ENCODE data around the gene ZDHHC11.
"Not testable (repeated sequence)": the region's sequence is repeated elsewhere in the genome, so short reads cannot be mapped to it uniquely, and the experiment has no call there.

Gene ZDHHC11

GRCh38 chr5:856531-857425 lies 6.0 kb upstream of the ZDHHC11 start:
- DNase-seq, result no peak

DNA sequence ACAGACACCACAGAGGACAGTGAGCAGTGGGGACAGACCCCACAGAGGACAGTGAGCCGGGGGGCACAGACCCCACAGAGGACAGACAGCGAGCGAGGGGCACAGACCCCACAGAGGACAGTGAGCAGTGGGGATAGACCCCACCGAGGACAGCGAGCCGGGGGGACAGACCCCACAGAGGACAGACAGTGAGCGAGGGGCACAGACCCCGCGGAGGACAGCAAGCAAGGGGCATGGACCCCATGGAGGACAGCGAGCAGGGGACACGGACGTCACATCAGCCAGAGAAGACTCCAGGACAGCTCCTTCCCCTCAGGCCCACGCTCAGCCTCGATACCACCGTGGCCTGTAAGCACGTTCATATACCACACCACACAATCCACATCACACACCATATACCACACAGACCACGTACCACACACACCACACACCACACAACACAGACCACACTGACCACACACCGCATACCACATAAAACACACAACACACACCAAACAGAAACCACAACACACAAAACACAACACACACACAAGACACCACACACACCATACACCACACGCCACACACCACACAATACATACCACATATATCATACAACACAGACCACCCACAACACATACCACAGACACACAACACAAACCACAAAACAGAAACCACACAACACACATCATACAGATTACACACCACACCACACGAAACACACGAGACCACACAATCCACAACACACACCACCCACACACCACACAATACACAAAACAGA lies 5.2 kb upstream of the ZDHHC11 start:
- peak; percentile 24 for DNase-seq

GRCh38 chr5:854966-855743 lies 4.4 kb upstream of the ZDHHC11 start:
- no peak for DNase-seq

- DNase-seq, result no peak
Measured at GRCh38 chr5:854217-854616, 3.4 kb upstream of the ZDHHC11 start.

DNA sequence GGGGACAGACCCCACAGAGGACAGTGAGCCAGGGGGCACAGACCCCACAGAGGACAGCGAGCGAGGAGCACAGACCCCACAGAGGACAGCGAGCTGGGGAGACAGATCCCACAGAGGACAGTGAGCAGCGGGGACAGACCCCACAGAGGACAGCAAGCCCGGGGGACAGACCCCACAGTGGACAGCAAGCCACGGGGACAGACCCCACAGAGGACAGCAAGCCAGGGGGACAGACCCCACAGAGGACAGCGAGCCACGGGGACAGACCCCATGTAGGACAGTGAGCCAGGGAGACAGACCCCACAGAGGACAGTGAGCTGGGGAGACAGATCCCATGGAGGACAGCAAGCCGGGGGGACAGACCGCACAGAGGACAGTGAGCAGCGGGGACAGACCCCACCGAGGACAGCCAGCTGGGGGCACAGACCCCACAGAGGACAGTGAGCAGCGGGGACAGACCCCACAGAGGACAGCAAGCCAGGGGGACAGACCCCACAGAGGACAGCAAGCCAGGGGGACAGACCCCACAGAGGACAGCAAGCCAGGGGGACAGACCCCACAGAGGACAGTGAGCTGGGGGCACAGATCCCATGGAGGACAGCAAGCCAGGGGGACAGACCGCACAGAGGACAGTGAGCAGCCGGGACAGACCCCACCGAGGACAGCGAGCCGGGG lies 2.8 kb upstream of the ZDHHC11 start:
- DNase-seq, result not testable (repeated sequence)

DNA sequence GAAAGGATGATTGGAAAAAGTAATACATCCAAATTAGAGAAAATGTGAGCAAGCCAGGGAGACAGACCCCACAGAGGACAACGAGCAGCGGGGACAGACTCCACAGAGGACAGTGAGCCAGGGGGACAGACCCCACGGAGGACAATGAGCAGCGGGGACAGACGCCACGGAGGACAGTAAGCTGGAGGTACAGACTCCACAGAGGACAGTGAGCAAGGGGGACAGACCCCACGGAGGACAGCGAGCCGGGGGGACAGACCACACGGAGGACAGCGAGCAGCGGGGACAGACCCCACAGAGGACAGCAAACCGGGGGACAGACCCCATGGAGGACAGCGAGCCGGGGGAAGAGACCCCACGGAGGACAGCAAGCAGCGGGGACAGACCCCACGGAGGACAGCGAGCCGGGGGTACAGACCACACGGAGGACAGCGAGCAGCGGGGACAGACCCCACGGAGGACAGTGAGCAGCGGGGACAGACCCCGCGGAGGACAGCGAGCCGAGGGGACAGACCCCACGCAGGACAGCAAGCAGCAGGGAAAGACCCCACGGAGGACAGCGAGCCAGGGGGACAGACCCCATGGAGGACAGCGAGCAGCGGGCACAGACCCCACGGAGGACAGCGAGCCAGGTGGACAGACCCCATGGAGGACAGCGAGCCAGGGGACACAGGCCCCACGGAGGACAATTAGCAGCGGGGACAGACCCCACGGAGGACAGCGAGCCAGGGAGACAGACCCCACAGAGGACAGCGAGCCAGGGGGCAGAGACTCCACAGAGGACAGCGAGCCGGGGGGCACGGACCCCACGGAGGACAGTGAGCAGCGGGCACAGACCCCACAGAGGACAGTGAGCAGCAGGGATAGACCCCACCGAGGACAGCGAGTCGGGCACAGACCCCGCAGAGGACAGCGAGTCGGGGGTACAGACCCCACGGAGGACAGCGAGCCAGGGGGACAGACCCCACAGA lies 1.9 kb upstream of the ZDHHC11 start:
- DNase-seq, result no peak

DNA sequence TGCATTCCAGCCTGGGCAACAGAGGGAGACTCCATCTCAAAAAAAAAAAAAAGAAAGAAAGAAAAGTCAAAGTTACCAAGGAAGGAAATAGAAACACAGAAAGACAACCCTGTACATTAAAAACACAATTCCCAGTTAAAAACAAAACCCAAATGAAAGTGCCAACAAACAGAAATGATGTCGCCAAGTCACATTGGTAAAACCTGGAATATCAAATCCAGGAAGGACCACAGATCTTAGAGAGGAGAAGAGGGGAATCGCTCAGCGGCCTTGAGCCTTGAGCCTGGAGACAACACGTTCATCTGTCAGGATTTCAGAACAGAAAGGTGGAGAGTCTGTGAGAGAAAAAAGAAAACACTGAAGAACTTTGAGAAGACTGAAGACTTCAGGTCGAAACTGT lies 1.2 kb upstream of the ZDHHC11 start:
- DNase-seq, result no peak

DNA sequence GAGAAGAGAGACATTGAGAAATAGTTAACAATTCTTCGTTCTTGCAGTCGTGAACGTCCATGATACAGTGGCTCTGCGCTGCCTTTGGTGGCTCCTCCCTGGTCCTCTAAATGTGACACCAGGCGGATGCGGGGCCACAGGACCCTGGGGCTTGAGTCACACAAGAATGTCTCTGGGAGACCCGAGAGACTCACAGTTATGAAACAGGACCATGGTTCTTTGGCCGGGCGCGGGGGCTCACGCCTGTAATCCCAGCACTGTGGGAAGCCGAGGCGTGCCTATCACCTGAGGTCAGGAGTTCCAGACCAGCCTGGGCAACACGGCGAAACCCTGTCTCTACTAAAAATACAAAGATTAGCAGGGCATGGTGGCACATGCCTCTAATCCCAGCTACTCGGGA lies 767 bp upstream of the ZDHHC11 start:
- no peak for DNase-seq

DNA sequence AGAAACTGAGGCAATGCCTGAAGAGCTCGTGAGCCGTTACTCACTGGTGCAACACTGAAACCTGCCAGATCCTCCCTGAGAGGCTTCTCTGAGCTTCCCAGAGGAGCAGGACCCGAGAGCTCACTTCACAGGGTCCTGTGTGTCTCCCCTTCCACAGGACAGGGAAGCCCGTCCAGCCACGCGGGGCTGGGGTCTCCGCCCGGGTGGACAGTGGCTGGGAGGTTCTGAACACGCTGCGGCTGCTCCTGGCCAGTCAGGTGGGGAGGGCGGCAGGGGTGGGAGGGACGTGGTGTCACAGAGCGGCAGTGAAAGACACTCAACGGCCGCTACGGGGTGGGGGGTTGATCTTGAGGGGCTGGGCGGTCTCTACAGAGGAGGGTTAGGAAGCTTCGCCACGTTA lies 290 bp upstream of the ZDHHC11 start:
- no peak for DNase-seq

- no peak for DNase-seq
Measured at GRCh38 chr5:849651-850301, 1.0 kb downstream of the ZDHHC11 start.

- DNase-seq, result no peak
Measured at GRCh38 chr5:848671-849111, 2.1 kb downstream of the ZDHHC11 start.

DNA sequence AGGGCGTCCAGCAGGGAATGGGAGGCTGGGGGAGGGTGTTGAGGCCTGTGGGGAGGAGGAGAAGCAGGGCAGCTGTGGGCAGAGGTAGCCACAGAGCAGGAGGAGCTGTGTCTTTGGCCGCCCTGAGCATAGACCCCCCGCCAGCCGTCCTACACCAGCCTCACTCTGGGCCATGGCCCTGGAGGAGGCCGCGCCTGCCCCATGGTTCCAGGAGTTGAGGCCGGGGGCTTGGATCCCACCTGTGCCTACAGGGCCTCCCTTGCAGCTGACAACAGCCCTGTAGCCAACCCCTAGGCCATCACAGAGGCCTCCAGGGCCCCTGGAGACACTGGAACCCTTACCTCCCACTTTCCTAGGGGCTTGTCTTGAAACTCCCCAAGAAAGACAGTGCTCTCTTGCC lies 3.0 kb downstream of the ZDHHC11 start:
- not testable (repeated sequence) for DNase-seq

- DNase-seq, result not testable (repeated sequence)
Measured at GRCh38 chr5:847212-847611, 3.6 kb downstream of the ZDHHC11 start.

DNA sequence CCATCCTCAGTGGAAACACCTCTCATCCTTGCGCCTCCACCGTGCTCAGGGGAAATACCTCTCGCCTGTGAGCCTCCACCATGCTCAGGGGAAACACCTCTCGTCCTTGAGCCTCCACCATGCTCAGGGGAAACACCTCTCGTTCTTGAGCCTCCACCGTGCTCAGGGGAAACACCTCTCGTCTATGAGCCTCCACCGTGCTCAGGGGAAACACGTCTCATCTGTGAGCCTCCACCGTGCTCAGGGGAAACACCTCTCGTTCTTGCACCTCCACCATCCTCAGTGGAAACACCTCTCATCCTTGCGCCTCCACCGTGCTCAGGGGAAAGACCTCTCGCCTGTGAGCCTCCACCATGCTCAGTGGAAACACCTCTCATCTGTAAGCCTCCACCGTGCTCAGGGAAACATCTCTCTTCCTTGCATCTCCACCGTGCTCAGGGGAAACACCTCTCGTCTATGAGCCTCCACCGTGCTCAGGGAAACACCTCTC lies 4.1 kb downstream of the ZDHHC11 start:
- DNase-seq, result not testable (repeated sequence)

DNA sequence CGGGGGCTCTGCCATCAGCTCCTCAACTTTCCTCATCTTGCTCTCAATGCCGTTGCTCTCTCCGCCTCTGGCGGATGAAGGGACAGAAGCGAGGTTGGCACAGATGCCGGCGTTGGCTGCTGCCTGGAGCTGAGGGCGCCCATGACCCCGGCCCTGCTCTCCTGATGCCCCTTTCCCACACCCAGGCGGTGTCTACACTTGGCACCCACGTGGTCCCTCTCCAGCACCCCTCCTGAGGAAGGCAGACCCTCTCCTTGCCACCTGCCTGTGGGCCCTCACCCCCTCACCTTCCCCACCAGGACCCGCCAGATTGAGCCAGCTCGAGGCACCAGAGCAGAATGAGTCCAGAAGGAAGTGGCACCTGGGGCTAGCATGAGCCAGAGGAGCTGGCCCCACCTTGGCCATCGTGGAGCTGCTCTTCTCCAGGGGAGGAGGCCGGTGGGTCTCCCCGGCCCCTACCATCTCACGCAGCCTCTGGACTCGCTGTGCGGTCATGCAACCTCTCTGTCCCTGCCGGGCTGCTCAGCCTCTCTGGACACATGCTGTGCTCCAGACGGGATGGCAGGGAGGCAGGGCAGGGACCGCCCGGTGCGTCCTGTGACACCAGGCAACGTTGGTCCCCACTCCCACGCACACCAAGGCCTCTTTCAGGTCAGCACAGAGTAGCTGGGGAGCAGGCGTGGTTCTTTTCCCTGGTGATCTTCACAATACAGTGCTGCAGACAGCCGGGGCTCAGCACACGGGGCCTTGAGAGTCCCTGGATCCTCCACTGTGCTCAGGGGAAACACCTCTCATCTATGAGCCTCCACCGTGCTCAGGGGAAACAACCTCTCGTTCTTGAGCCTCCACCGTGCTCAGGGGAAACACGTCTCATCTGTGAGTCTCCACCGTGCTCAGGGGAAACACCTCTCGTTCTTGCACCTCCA lies 4.8 kb downstream of the ZDHHC11 start:
- not testable (repeated sequence) for DNase-seq

- DNase-seq, result not testable (repeated sequence)
Measured at GRCh38 chr5:845031-845675, 5.6 kb downstream of the ZDHHC11 start.

DNA sequence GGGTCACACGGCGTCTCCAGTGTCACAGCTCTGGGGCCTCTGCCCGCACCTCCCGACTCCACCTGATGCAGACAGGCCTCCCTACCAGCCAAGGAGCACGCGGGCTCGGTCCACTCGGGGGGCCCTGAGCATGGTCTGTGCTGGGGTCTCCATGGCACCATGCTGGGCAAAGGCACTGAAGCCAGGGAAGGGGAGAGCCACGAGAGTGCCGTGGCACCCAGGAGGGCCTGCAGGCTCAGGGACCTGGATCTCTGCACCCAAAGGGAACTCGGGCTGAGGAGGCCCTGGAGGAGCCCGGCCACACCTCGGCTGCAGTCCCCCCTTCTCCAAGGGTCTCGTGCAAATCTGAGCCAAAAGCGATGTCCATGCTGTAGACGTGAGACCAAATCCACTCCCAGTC lies 6.4 kb downstream of the ZDHHC11 start:
- not testable (repeated sequence) for DNase-seq

GRCh38 chr5:843926-844325 lies 6.9 kb downstream of the ZDHHC11 start:
- DNase-seq, result not testable (repeated sequence)

DNA sequence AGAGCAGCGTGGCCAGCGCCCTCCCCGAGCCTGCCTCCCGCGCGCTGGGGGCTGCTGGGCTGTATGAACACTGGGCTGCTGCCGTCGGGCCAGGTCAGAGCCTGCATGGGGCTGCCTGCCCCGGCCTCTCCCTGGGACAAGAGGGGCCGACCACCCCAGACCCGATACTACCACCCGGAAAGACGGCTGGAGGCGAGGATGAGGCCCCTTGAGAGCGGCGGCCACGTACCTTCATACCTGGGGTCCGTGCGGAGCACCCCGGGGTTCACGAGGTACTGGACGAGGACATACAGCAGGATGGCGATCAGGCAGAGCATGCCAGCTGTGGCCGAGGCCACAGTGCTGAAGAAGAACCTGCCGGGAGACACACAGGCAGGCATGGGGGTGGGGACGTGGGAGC lies 7.4 kb downstream of the ZDHHC11 start:
- DNase-seq, result not testable (repeated sequence)
